ENCODE results near the gene LRP1. TPM values are rescaled to one million over a fixed set of nuclear protein-coding genes. Genes with fewer than 3 reads are reported as not detected.

LRP1 gene
- total and polyA plus RNA-seq, 2 of the 4 experiments (the other 2 are of a cell fraction), result 73.1 to 142 TPM

DNA sequence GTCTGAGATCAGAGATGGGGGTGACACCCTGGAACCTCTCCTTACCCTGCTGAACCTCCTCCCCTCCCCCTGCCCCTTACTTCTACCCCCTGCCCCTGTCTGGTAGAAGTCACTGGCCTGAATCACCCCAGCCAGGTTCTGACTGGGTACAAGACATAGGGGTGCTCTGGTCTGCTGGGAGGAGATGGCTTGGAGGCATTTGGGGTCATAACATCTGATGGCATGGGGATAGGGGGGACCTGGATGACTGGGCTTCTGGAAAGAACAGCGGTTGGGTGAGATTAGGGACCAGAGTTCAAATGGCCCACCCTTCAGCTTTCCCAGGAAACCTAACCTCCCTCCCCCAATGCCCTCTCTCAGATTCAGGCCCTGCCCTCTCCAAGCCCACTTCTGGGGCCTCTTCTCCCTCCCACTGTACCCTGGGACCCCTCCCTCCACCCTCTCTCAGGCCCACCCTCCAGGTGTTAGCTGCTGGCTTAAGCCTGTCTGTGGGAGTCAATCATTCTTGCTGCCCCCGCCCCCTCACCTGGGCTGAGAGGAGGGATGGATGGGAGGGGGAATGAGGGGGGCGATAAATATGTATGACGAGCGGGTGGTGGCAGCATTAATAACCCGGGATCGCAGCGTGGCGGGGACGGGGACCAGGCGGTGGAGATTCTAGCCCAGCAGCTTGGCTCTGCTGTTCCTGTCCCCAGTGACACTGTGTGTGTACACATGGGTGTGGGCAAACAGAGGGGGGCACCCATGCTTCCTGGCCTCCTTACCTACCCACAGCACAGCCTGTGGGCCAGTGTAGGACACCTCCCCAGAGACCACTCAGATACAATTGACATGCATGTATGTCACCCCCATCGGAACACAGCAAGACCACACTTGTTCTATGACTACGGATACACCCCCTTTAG lies 94.3 kb downstream of the LRP1 start:
- H3K36me3 ChIP-seq (ENCODE audit: control insufficient read depth, insufficient read depth, low read length), result no peaks in the 10 kb centered on the region
- ChIA-PET CTCF (no interaction called here), POLR2A (ENCODE audit: unreplicated experiment) (no interaction called here)
- no peak overlapping the region for H2BK120ac ChIP-seq (ENCODE audit: low read depth, low read length)
- H3K9ac ChIP-seq (ENCODE audit: low read depth, low read length), result no peak overlapping the region
- H4K91ac ChIP-seq (ENCODE audit: insufficient read depth, low read depth, low read length), result no peak overlapping the region
- no peak overlapping the region for H4K8ac ChIP-seq (ENCODE audit: low read depth in 2 of 2, low read length in 2 of 2)
- H2AK9ac ChIP-seq (replicated peaks; ENCODE audit: low read depth, low read length, poor library complexity), result no peak overlapping the region
- no TSS peak for BruUV-seq (replicated peaks)
- no peak overlapping the region for H3K27ac ChIP-seq (ENCODE audit: insufficient read depth, low read length)
- 0 out of 2 replicates have a peak, but pooled peaks cover under 1% of the 10 kb centered on the region for H3K9me1 ChIP-seq (ENCODE audit: insufficient read depth, low read length)
- H4K5ac ChIP-seq (ENCODE audit: low read depth, low read length), result no peak overlapping the region
- in situ Hi-C loops (cut with MboI; ENCODE audit: low sequenced_read_pairs) (no loop called here), intact Hi-C loops (cut with micrococcal nuclease) (no loop called here), dilution Hi-C loops (cut with HindIII; ENCODE audit: low sequenced_read_pairs, unreplicated experiment) (no loop called here)
- DNase-seq (no peak), ATAC-seq (ENCODE audit: low read depth) (no peak)
- H3K4me1 ChIP-seq (ENCODE audit: control insufficient read depth, insufficient read depth, low read length), result peaks cover 4% of the 10 kb centered on the region; the same call in 1 of the 2 replicates
- peaks cover 14% of the 10 kb centered on the region for H4K20me1 ChIP-seq (ENCODE audit: insufficient read depth, low read length)
- H3K4me2 ChIP-seq (ENCODE audit: low read depth, low read length), result no peak overlapping the region
- 74% methylated on average over 5 of the region's 13 CpGs; no CpG with 5 or more reads in 1 of the 2 experiments for WGBS, 2 experiments (ENCODE audit: extremely low coverage in 2 of 2, insufficient read length in 1 of 2)
- no peak overlapping the region for H3K14ac ChIP-seq (replicated peaks; ENCODE audit: low read depth, low read length)
- H2AFZ ChIP-seq (replicated peaks; ENCODE audit: low read length, poor library complexity), result no peak overlapping the region
- no peak overlapping the region for H3K18ac ChIP-seq (ENCODE audit: low read depth, low read length)
- no peak overlapping the region for H2BK15ac ChIP-seq (ENCODE audit: low read depth, low read length)
- H3K4ac ChIP-seq (ENCODE audit: low read depth, low read length), result no peak overlapping the region
- H3K56ac ChIP-seq (ENCODE audit: extremely low read depth, insufficient read depth, low read length), result no peak overlapping the region
- no peak overlapping the region for H2BK20ac ChIP-seq (ENCODE audit: low read depth, low read length)
- H3K27me3 ChIP-seq (ENCODE audit: control insufficient read depth, insufficient read depth, low read length), result peaks cover 55% of the 10 kb centered on the region
- peaks cover 0 to 2% of the 10 kb centered on the region in 2 experiments; a peak in 1 of 4 replicates for H3K79me1 ChIP-seq (ENCODE audit: low read depth in 1 of 2, low read length in 2 of 2)
- H3K23ac ChIP-seq (ENCODE audit: low read depth, low read length), result no peak overlapping the region
- H2AK5ac ChIP-seq (ENCODE audit: low read depth, low read length), result no peak overlapping the region
- no peak overlapping the region for H2BK5ac ChIP-seq (ENCODE audit: low read depth, low read length, poor library complexity, severe bottlenecking)
- no peaks in the 10 kb centered on the region for H3K9me3 ChIP-seq (ENCODE audit: control insufficient read depth, insufficient read depth, low read length)
- no peak overlapping the region for H3K4me3 ChIP-seq (ENCODE audit: insufficient read depth, low read depth, low read length)
- TF ChIP-seq RAD21 (IDR thresholded peaks at IDR 0.05; ENCODE audit: low read length), result no peak

All from IMR-90 (cell line).